DMS53 treated with DMSO at 0.1 percent for 48 hours (cell line): ENCODE results near the gene KIF5A.
"Not testable (repeated sequence)": the region's sequence is repeated elsewhere in the genome, so short reads cannot be mapped to it uniquely, and the experiment has no call there.

Experiments used
- DNase-seq: peaks from one replicate; lab custom pipeline; 2025; ENCODE audit not compliant: unreplicated experiment; lab: John Stamatoyannopoulos, UW

The KIF5A gene

DNA sequence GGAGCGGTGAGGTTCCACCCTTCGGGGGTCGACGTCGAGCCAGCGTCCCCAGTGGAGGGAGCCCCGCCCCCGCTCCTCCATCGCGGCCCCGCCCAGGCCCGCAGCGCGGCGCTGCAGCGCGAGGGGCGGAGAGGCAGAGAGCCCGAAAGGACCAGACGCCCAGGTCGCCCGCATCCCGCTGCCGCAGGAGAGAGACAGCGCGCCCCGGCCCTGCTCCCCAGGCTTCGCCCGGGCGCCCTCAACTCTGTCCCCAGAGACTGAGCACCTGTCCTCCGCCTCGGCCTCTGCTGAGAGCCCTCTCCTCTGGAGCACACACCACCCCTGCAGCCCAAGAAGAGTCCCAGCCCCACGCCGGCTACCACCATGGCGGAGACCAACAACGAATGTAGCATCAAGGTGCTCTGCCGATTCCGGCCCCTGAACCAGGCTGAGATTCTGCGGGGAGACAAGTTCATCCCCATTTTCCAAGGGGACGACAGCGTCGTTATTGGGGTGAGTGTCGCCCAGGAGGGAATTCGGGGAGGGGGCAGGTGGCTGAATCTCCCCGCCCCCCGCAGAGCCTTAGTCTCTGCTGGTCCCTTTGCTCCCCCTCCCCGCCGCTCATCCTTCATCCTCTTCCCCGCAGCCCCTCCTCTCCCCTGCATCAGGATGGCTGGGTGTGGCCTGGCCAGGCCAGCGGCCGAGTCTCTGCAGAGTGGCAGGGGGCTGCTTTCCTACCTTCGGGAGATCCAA, at the start of gene KIF5A:
TSS of gene KIF5A (plus strand) at position 136 of the 732 bp plus-strand sequence. CDS start at position 364, 228 bp downstream.
- no peak for DNase-seq

GRCh38 chr12:57500213-57500612, 49.6 kb upstream of the KIF5A start:
- DNase-seq: no peak

DNA sequence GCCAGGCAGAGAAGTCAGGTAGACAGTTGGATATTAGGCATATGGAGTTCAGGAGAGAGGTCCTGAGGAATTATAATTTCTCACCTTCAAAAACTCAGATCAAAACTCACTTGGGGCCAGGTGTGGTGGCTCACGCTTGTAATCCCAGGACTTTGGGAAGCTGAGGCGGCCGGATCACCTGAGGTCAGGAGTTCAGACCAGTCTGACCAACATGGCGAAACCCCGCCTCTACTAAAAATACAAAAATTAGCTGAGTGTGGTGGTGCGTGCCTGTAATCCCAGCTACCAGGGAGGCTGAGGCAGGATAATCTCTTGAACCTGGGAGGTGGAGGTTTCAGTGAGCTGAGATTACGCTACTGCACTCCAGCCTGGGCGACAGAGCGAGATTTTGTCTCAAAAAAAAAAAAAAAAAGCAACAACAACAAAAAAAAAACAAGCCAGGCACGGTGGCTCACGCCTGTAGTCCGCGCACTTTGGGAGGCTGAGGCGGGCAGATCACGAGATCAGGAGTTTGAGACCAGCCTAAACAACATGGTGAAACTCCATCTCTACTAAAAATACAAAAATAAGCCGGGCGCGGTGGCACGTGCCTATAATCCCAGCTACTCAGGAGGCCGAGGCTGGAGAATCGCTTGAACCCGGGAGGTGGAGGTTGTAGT, 47.4 kb upstream of the KIF5A start:
- DNase-seq: not testable (repeated sequence)

DNA sequence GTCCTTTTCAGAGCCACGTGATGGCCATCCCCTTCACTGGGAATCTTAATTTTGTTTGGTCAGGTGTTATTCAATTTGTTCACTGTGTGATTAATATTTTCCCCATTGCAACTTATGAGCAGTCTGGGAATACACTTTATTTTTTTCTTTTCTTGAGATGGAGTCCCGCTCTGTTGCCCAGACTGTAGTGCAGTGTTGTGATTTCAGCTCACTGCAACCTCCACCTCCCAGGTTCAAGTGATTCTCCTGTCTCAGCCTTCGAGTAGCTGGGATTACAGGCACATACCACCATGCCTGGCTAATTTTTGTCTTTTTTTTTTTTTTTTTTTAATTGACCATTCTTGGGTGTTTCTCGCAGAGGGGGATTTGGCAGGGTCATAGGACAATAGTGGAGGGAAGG, 43.3 kb upstream of the KIF5A start:
- DNase-seq: not testable (repeated sequence)

- DNase-seq: not testable (repeated sequence)
These were observed 42.0 kb upstream of the KIF5A start for GRCh38 chr12:57507796-57508195.

DNA sequence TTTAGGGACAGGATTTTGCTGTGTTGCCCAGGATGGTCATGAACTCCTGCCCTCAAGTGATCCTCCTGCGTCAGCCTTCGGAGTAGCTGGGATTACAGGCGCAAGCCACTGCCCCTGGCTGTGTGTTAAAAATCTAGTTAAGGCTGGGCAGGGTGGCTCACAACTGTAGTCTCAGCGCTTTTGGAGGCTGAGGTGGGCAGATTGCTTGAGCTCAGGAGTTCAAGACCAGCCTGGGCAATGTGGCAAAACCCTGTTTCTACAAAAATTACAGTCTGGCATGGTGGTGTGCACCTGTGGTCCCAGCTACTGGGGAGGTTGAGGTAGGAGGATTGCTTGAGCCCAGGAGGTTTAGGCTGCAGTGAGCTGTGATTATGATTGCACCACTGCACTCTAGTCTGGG, 38.7 kb upstream of the KIF5A start:
- DNase-seq: no peak

DNA sequence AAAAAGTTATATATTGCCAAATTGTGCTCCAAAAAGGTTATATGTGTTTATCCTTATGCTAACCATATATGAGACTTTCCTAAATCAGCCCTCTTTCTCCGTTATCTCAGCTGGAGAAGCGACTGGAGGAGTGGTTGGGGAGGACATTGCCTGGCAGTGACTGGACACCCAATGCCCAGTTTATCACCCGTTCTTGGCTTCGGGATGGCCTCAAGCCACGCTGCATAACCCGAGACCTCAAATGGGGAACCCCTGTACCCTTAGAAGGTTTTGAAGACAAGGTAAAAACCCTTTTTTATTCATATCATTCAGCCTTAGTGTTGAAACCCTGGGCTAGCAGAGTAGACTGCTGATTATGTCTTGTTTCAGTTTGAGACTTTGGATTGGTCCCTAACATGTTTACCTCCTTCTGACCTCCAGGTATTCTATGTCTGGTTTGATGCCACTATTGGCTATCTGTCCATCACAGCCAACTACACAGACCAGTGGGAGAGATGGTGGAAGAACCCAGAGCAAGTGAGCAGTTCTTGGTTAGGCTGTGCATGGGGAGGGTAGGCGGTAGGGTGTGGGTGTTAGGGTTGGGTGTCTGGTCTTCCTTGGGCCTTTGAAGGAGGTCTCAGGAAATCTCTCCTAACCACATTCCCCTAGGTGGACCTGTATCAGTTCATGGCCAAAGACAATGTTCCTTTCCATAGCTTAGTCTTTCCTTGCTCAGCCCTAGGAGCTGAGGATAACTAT, 38.1 kb upstream of the KIF5A start:
- DNase-seq: no peak

DNA sequence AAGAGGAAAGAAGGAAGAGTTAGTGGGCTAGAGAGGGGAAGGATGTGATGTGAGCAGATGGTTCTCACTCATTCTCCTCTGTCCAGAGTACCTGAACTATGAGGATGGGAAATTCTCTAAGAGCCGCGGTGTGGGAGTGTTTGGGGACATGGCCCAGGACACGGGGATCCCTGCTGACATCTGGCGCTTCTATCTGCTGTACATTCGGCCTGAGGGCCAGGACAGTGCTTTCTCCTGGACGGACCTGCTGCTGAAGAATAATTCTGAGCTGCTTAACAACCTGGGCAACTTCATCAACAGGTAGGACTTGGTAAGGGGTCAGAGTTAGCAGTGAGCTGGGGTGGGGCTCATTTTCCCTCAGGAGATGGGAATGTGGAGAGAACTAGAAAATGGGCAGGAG, 37.2 kb upstream of the KIF5A start:
- DNase-seq: no peak

- DNase-seq: no peak
These were observed 36.6 kb upstream of the KIF5A start for GRCh38 chr12:57513266-57513665.

GRCh38 chr12:57513677-57514076, 36.2 kb upstream of the KIF5A start:
- DNase-seq: not testable (repeated sequence)

GRCh38 chr12:57514246-57514645, 35.6 kb upstream of the KIF5A start:
- not testable (repeated sequence) for DNase-seq

DNA sequence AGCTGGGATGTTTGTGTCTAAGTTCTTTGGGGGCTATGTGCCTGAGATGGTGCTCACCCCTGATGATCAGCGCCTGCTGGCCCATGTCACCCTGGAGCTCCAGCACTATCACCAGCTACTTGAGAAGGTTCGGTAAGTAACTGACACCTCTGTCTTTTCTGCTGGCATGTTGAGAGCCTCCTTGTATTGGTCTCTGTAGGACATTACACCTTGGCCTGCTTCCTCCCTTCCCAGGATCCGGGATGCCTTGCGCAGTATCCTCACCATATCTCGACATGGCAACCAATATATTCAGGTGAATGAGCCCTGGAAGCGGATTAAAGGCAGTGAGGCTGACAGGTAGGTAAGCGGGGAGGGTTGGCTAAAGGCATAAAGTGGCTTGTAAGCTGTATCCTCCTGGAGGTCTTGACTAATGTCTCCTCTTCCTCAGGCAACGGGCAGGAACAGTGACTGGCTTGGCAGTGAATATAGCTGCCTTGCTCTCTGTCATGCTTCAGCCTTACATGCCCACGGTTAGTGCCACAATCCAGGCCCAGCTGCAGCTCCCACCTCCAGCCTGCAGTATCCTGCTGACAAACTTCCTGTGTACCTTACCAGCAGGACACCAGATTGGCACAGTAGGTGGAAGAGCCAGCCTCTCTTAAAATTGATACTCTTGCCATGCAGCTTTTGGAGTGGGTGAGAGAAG, 35.0 kb upstream of the KIF5A start:
- DNase-seq: no peak

GRCh38 chr12:57515408-57515933, 34.4 kb upstream of the KIF5A start:
- no peak for DNase-seq

DNA sequence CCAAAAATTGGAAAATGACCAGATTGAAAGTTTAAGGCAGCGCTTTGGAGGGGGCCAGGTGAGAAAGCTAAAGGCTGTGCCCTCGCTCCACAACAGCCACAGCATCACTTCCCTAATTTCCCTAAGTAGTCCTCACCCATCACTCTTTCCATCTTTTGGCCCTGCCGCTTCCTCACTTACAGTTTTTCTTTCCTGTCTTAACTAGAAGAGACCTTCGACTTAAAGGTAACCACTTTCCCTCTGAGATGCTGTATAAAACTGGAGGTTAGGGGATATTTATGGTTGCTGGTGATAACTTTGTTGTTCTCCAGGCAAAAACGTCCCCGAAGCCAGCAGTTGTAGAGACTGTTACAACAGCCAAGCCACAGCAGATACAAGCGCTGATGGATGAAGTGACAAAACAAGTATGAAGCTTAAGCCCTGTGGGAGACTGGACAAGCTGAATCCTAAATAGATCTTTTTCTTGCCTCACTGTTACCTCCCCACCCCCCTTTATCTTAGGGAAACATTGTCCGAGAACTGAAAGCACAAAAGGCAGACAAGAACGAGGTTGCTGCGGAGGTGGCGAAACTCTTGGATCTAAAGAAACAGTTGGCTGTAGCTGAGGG, 33.8 kb upstream of the KIF5A start:
- DNase-seq: no peak

DNA sequence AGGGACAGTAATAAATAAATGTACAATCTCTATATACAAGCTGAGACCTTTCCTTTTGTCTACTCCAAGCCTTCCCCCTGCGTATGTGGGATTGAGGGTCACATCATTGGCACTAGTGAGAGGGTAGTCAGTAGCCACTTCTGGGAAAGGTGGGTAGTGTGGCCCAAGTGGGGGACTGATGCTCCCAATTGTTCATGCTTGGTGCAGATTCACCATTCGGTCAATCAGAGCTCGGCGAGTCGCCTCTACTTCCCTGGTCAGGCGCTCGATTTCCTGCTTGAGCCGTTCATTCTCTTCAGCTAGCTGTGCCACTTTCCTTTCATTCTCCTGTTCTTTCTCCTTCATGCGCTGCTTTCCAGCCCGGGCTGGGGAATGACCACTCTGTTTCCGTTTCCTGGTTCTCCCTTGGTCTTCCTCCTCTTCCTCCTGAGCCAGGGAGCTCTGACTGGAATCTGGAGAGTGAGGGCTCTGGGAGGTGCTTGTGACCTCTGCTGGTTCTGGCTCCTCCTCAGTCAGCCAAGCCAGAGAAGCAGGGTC, 33.2 kb upstream of the KIF5A start:
- no peak for DNase-seq

GRCh38 chr12:57517187-57517586, 32.7 kb upstream of the KIF5A start:
- DNase-seq: no peak

DNA sequence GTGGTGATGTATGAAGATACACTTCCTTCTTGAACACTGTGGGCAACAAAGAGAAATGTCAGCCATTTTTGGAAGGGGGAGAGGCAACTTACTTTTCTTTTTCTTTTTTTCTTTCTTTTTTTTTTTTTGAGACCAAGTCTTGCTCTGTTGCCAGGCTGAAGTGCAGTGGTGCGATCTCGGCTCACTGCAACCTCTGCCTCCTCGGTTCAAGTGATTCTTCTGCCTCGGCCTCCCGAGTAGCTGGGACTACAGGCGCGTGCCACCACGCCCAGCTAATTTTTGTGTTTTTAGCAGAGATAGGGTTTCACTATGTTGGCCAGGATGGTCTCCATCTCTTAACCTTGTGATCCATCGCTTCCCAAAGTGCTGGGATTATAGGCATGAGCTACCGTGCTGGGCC, 32.1 kb upstream of the KIF5A start:
- not testable (repeated sequence) for DNase-seq

GRCh38 chr12:57518176-57518919, 31.5 kb upstream of the KIF5A start:
- no peak for DNase-seq

- no peak for DNase-seq
These were observed 30.7 kb upstream of the KIF5A start for GRCh38 chr12:57518920-57519795.
